SH-SY5Y (cell line): Measurements from ENCODE around the gene KCNQ5.

Experiments
- GATA2 ChIP-seq: IDR thresholded peaks from 2 replicates; pipeline ENCODE4 v1.6.1; 2011; ENCODE audit warnings: mild to moderate bottlenecking, low read depth, low read length
- GATA3 ChIP-seq: IDR thresholded peaks from 2 replicates; pipeline ENCODE4 v1.6.1; 2011; ENCODE audit warnings: low read depth, mild to moderate bottlenecking, low read length, moderate library complexity

DNA sequence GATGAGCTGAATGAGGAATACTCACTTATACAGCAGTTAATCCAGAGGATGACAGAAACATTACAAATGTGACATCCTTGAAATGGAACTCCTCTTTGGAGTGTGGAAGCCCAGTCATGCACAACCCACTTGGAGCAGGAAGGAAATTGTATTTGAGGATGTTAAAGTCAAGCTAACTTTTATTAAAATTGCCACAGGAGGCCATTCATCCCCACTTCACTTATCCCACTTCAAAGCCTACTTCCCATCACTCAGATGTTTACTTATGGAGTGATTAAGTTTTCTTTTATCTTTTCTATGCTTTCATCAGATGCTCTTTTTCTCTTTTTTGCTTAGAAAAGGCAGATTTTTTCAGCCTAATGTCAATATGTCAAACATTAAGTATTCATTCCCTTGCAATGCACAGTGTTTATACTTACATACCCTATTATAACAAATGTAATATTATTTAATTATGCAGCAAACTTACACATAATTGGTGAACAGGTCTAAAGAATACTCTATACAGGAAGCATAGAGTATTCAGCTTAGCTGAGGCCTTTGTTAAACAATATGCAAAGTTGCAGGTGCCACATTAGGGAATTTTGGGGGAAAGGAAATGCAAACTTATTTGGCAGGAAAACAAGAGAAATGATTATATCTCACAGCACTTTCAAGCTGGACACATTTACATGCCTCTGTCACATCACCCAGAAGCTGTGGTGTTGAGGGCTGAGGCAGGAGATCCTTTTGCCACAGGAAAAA lies 454.5 kb downstream of the KCNQ5 start:
- no peak for TF ChIP-seq GATA3
- no peak for TF ChIP-seq GATA2
